ENCODE data around the gene SH3RF3.
"Not testable (repeated sequence)": the region's sequence is repeated elsewhere in the genome, so short reads cannot be mapped to it uniquely, and the experiment has no call there.

The SH3RF3 gene

DNA sequence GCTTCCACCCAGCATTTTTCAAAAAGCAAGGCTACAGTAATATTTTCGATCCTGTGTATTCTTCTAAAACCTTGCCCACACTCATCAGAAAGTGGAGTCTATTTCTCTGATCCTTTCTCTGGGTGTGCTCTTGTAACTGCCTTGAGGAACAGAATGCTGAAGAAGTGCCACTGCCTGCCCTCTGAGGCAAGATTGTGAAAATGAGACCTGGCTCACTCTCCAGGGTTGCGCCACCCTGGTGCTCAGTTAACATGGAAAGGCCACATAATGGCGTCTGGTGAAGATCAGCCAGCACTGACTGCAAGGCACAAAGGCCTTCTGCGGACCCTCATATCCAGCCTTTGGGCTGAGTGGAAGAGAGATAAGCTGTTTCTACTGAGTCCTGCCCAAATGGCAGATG, 11.2 kb upstream of the SH3RF3 start:
- no peak for DNase-seq (ENCODE audit: low read depth in 4 of 4, low spot score in 1 of 4)

GRCh38 chr2:109118321-109118720, 10.7 kb upstream of the SH3RF3 start:
- no peak for DNase-seq (ENCODE audit: low read depth in 4 of 4, low spot score in 1 of 4)

- no peak for DNase-seq (ENCODE audit: low read depth in 4 of 4, low spot score in 1 of 4)
Measured at GRCh38 chr2:109120166-109120565, 8.8 kb upstream of the SH3RF3 start.

- DNase-seq (ENCODE audit: low read depth in 4 of 4, low spot score in 1 of 4) = not testable (repeated sequence)
Measured at GRCh38 chr2:109120686-109121085, 8.3 kb upstream of the SH3RF3 start.

- DNase-seq (ENCODE audit: low read depth in 4 of 4, low spot score in 1 of 4) = no peak
Measured at GRCh38 chr2:109123586-109124201, 5.3 kb upstream of the SH3RF3 start.

GRCh38 chr2:109124982-109125592, 3.9 kb upstream of the SH3RF3 start:
- no peak for DNase-seq (ENCODE audit: low read depth in 4 of 4, low spot score in 1 of 4)

DNA sequence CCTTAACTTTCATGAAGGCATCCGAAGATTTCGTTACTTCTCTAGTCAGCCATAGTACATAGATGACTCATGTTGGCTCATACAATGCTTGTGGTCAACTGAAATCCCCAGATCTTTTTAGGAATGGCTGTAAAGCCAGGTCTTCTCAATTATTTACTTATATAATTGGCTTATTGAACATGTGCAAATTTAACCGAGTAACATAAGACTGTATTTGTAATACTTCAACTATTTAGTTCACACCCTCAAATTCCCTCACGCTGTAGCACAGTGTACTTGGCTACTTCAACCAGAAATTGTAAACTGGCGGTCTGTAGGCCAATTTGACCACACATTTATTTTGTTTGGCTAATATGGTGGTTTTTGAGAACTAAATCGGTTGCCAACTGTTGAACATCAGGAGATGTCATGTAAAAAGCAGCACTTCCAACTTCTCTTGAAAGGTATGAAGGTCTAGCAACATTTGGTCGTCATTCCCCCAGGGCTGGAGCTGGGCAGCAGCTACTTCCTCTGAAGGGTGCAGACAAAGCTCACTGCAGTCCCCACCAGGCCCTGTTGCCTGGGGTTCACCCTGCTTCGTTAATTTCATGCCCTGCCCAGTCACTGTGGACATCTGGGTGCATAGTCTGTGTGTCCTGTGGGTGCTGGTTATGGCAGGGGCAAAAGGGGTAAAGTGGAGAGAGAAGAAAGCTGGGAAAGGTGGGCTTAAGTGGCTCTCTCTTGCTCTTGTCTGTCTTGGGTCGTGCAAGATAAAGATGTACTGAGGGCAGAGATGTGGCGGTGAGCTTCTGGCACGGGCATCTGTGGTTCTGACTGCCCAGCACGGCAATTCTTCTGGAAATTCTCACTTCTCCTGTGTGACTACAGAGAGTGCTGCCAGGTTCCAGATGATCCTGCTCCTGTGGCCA, 3.2 kb upstream of the SH3RF3 start:
- DNase-seq (ENCODE audit: low read depth in 4 of 4, low spot score in 1 of 4) = no peak

DNA sequence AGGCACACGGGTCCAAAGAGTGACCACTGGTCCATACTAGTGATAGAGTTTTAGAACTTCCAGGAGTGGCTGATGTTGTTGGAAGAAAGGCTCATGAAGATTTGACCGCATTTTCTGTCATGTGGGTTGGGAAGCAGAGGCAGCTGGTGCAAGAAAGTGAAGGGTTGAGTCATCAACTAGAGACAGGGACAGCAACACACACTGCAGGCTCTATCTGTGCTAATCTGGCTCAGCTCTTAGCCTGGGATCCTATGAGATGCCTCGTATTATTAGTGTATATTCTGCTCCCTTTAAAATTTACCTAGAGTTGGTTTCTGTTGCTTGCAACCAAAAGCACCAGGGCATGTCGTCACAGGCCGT, 2.5 kb upstream of the SH3RF3 start:
- DNase-seq (ENCODE audit: low read depth in 4 of 4, low spot score in 1 of 4) = no peak

- DNase-seq (ENCODE audit: low read depth in 4 of 4, low spot score in 1 of 4) = no peak
Measured at GRCh38 chr2:109127556-109127955, 1.4 kb upstream of the SH3RF3 start.

- DNase-seq (ENCODE audit: low read depth in 4 of 4, low spot score in 1 of 4) = peak in 3 of 4 experiments; percentile 52 to 59 (median 59)
Measured at GRCh38 chr2:109128048-109128615, 873 bp upstream of the SH3RF3 start.

GRCh38 chr2:109129356-109129920, 433 bp downstream of the SH3RF3 start:
- peak in 1 of 4 experiments; percentile 13 for DNase-seq (ENCODE audit: low read depth in 4 of 4, low spot score in 1 of 4)

DNA sequence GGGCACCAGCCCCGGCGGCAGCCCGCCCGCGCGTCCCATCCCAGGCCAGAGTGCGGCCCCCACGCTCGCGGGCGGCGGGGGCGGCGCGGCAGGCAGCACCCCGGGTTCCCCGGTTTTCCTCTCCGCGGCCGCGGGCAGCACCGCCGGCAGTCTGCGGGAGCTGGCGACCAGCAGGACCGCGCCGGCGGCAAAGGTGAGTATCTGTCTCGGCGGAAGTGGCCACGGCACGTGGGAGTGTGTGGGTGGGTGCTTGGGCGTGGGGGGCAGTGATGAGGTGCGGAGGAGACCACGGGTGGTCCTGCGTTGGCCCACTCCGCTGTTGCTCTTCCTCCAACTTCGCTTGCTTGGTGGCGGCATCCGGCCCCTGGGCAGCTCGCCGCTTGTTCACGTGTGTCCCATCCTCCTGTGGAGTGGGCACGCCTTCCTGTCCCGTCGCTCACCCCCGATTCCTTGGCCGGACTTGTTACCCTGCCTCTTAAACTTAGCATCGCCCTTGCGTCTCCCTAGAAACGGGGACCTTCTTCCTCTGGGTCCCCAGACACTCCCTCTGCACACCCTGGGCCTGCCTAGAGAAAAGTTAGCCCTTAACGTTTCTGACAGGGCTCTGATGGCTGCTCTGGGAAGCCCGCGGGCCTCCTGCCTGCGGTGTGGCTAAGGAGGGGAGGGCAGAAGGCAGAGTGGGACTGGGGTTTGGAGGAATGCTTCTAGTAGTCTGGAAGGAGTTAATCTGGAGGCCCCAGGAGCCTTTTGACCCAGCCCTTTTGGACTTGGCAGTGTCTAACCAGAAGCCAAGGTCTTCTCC, 1.1 kb downstream of the SH3RF3 start:
- peak in 1 of 4 experiments; percentile 7 for DNase-seq (ENCODE audit: low read depth in 4 of 4, low spot score in 1 of 4)

GRCh38 chr2:109130723-109130995, 1.7 kb downstream of the SH3RF3 start:
- no peak for DNase-seq (ENCODE audit: low read depth in 4 of 4, low spot score in 1 of 4)

DNA sequence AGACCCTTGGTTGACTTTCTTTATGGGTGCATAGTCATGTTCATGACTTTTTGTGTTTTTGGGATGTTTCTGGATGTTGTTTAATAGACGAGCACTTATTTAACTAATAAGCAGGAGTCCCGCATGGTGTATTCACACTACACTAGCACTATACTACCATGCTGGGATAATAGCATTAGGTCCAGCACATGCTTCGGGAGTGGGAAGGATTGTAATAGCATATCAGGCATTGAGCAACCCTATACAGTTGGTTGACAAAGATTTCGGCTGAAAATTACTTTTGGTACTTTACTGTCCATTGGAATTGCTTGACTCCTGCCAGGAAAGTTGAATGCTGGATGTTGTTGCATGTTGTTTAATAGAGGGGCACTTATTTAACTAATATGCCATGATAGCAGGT, 2.8 kb downstream of the SH3RF3 start:
- no peak for DNase-seq (ENCODE audit: low read depth in 4 of 4, low spot score in 1 of 4)

DNA sequence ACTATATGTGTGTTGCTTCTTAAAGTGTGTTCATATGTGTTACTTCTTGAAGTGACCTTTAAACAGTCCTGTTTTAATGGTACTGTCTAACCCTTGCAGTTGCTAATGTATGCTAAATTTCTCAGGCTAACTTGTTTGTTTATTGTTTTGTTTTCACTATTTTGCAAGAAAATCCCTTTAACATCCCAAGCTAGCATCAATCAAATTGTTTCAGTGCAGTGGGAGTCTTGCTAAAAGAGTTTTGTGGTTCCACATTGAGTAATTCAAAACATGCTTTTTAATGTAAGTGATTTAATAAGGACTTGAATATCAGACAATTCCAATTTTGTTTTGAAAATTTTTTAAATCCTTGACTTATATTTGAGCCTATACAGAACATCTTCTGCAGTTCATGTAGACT, 3.6 kb downstream of the SH3RF3 start:
- DNase-seq (ENCODE audit: low read depth in 4 of 4, low spot score in 1 of 4) = no peak

- DNase-seq (ENCODE audit: low read depth in 4 of 4, low spot score in 1 of 4) = no peak
Measured at GRCh38 chr2:109133746-109134145, 4.7 kb downstream of the SH3RF3 start.

DNA sequence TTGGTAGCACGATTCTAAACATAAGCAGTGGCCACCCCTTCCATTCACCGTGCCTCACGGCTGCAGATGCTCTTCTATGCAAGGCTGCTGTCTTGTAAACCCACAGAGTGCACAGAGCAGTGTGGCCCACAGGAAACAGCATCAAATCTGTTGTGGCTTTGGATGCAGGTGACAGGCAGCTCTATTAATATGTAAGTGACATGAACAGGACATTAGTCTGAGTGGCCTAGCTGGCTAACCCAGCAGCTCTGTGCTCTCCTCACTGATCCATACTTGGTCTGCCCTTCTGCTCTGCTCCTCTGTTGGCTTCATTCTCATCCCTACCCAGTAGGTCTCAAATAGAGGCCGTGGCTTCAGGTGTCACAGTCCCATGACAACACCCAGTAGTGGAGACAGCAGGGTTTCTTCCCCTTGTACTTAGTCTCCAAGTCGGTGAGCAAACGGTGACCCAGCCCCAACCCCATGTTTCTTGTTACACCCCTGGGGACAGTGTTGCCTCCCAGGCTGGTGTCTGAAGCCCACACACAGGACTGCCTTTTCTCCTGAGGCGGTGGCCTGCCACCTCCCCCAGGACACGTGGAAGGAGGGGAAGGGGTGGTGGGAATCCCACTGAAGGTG, 5.8 kb downstream of the SH3RF3 start:
- DNase-seq (ENCODE audit: low read depth in 4 of 4, low spot score in 1 of 4) = no peak

GRCh38 chr2:109135359-109136197, 6.6 kb downstream of the SH3RF3 start:
- no peak for DNase-seq (ENCODE audit: low read depth in 4 of 4, low spot score in 1 of 4)

GRCh38 chr2:109136542-109136941, 7.5 kb downstream of the SH3RF3 start:
- DNase-seq (ENCODE audit: low read depth in 4 of 4, low spot score in 1 of 4) = no peak

DNA sequence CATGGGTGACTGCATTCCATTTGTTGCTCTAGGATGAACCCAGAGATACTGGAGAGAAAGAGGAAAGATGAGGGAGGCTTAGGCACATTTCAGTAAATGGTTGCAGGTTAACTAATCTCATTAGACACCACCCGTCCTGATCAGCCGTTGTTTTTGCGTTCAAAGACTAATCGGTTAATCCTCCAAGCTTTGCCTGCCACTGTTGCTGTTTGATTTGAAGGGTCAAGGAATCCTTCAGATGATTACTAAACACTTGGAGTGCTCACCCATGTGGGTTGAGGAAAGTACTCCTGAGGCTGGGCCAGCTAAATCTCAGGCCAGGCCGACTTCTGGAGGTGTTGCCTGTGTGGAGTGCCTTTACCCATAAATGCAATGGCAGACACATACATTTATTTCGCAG, 8.6 kb downstream of the SH3RF3 start:
- no peak for DNase-seq (ENCODE audit: low read depth in 4 of 4, low spot score in 1 of 4)
